A673 (cell line): ENCODE measurements around the gene SLC48A1.

Source experiments
- CTCF ChIP-seq: fragments of 300-800, 200-600 bp; sonication (generic); conservative IDR thresholded peaks from 2 replicates; pipeline ENCODE4 v1.5.1; 2017; ENCODE audit warnings: low read depth, mild to moderate bottlenecking, antibody characterized with exemption, low read length, moderate library complexity, mixed read lengths
- EZH2 ChIP-seq: fragments of 200-600 bp; sonication (generic); IDR thresholded peaks from 2 replicates; pipeline ENCODE4 v1.6.1; 2017; ENCODE audit warnings: borderline replicate concordance, low read depth, mild to moderate bottlenecking, mixed read lengths, antibody characterized with exemption, low read length; ENCODE audit not compliant: poor library complexity, severe bottlenecking

- TF ChIP-seq CTCF (no peak), EZH2 (no peak)
Measured at GRCh38 chr12:47734725-47735480, 38.1 kb upstream of the SLC48A1 start.
